GM18868 (cell line): ENCODE measurements around the gene NRN1L.
"Not testable (repeated sequence)": the region's sequence is repeated elsewhere in the genome, so short reads cannot be mapped to it uniquely, and the experiment has no call there.

Experiments
- ATAC-seq: cut with Tn5 transposase; IDR thresholded peaks from one replicate; pipeline ENCODE4 v1.9.1; 2021; ENCODE audit warnings: mild to moderate bottlenecking, moderate library complexity; ENCODE audit not compliant: unreplicated experiment

Gene NRN1L

GRCh38 chr16:67884684-67885083 lies at the start of gene NRN1L:
NRN1L (plus strand) TSS chr16:67884885; CDS start chr16:67884904, 19 bp downstream.
- no peak for ATAC-seq

- not testable (repeated sequence) for ATAC-seq
These were observed 47.5 kb upstream of the NRN1L start for GRCh38 chr16:67837190-67837589.

GRCh38 chr16:67837811-67838210 lies 46.9 kb upstream of the NRN1L start:
- no peak for ATAC-seq

GRCh38 chr16:67841198-67841815 lies 43.4 kb upstream of the NRN1L start:
- no peak for ATAC-seq

GRCh38 chr16:67841816-67842508 lies 42.7 kb upstream of the NRN1L start, which contains the start of gene THAP11:
THAP11 (plus strand) TSS chr16:67842320; CDS start chr16:67842555, 235 bp downstream.
- ATAC-seq = peak; percentile 38

GRCh38 chr16:67842509-67843342 lies 42.0 kb upstream of the NRN1L start:
- peak; percentile 6 for ATAC-seq

- no peak for ATAC-seq
These were observed 41.3 kb upstream of the NRN1L start for GRCh38 chr16:67843343-67843765.

GRCh38 chr16:67844497-67844896 lies 40.2 kb upstream of the NRN1L start:
- ATAC-seq = no peak

- no peak for ATAC-seq
These were observed 39.2 kb upstream of the NRN1L start for GRCh38 chr16:67845291-67846062.

- no peak for ATAC-seq
These were observed 38.7 kb upstream of the NRN1L start for GRCh38 chr16:67846063-67846319.

- ATAC-seq = peak; percentile 62
These were observed 38.2 kb upstream of the NRN1L start, which contains the start of gene NUTF2 for GRCh38 chr16:67846320-67847063. NUTF2 (plus strand) TSS chr16:67846933; CDS start chr16:67865131, 18,198 bp downstream.

GRCh38 chr16:67847064-67847861 lies 37.4 kb upstream of the NRN1L start, which contains the start of gene CENPT:
CENPT (minus strand) TSS chr16:67847693; CDS start chr16:67833859, 13,834 bp downstream.
- peak; percentile 39 for ATAC-seq

- ATAC-seq = no peak
These were observed 36.6 kb upstream of the NRN1L start for GRCh38 chr16:67848118-67848517.

- ATAC-seq = no peak
These were observed 31.0 kb upstream of the NRN1L start for GRCh38 chr16:67853670-67854069.

- ATAC-seq = no peak
These were observed 28.9 kb upstream of the NRN1L start for GRCh38 chr16:67855789-67856188.

- no peak for ATAC-seq
These were observed 27.6 kb upstream of the NRN1L start for GRCh38 chr16:67856927-67857546.

GRCh38 chr16:67857547-67858233 lies 27.0 kb upstream of the NRN1L start:
- ATAC-seq = no peak

GRCh38 chr16:67858500-67858899 lies 26.2 kb upstream of the NRN1L start:
- no peak for ATAC-seq
